OCI-LY3 (cell line): ENCODE results near the gene CEP170B.
A peak's percentile ranks its signal among the peaks of the same experiment; 100 is the strongest.

Experiments used
- H2AFZ ChIP-seq: fragments of 200-600, 300-600 bp; shearing (Covaris generic); 2 replicates; pipeline ENCODE4 v1.6.0; 2014; ENCODE audit warnings: antibody characterized with exemption, low read depth, low read length
- H3K27ac ChIP-seq: fragments of 200-600, 300-600 bp; sonication (generic); 2 replicates; pipeline ENCODE4 v1.5.1; 2014; ENCODE audit warnings: mild to moderate bottlenecking, low read length, moderate library complexity, mixed read lengths
- H3K27me3 ChIP-seq: fragments of 200-600, 300-600 bp; sonication (generic); 2 replicates; pipeline ENCODE4 v1.6.1; 2014; ENCODE audit warnings: low read depth, low read length, mixed read lengths
- H3K36me3 ChIP-seq: fragments of 200-600, 300-600 bp; sonication (generic); replicated peaks from 2 replicates; pipeline ENCODE3; 2014; ENCODE audit warnings: low read depth, low read length, mixed read lengths
- H3K4me1 ChIP-seq: fragments of 300-600, 200-600 bp; sonication (generic); 2 replicates; pipeline ENCODE4 v1.6.1; 2014; ENCODE audit warnings: low read length, mixed read lengths
- H3K4me2 ChIP-seq: fragments of 200-600, 300-600 bp; sonication (generic); 2 replicates; pipeline ENCODE4 v1.6.1; 2014; ENCODE audit warnings: low read length, mixed read lengths
- H3K4me3 ChIP-seq: fragments of 300-600, 200-600 bp; sonication (generic); 2 replicates; pipeline ENCODE4 v1.5.1; 2014; ENCODE audit warnings: antibody characterized with exemption, mild to moderate bottlenecking, low read length, moderate library complexity
- H3K79me2 ChIP-seq: fragments of 300-600, 200-600 bp; shearing (Covaris generic); 2 replicates; pipeline ENCODE4 v1.6.1; 2014; ENCODE audit warnings: mild to moderate bottlenecking, low read length, mixed read lengths
- H3K9ac ChIP-seq: fragments of 300-600, 200-600 bp; shearing (Covaris generic); 2 replicates; pipeline ENCODE4 v1.6.0; 2014; ENCODE audit warnings: mild to moderate bottlenecking, low read length, moderate library complexity
- H3K9me3 ChIP-seq: fragments of 200-600, 300-600 bp; shearing (Covaris generic); 2 replicates; pipeline ENCODE4 v1.6.1; 2014; ENCODE audit warnings: low read length, mixed read lengths; ENCODE audit not compliant: insufficient read depth
- H4K20me1 ChIP-seq: fragments of 200-600, 300-600 bp; sonication (generic); 2 replicates; pipeline ENCODE4 v1.6.1; 2016; ENCODE audit warnings: low read length, mixed read lengths; ENCODE audit not compliant: insufficient read depth
- EZH2phosphoT487 ChIP-seq: fragments of 200-600 bp; shearing (Covaris generic); IDR thresholded peaks from 2 replicates; pipeline ENCODE4 v1.6.1; 2018; ENCODE audit warnings: antibody characterized with exemption, mixed run types, low read depth
- TF ChIP-seq, protein P1 (sequence below): fragments of 200-600, 300-600 bp; sonication (generic); IDR thresholded peaks from 2 replicates; pipeline ENCODE4 v1.5.1; 2014; ENCODE audit warnings: antibody characterized with exemption, low read length, low read depth

CEP170B gene

DNA sequence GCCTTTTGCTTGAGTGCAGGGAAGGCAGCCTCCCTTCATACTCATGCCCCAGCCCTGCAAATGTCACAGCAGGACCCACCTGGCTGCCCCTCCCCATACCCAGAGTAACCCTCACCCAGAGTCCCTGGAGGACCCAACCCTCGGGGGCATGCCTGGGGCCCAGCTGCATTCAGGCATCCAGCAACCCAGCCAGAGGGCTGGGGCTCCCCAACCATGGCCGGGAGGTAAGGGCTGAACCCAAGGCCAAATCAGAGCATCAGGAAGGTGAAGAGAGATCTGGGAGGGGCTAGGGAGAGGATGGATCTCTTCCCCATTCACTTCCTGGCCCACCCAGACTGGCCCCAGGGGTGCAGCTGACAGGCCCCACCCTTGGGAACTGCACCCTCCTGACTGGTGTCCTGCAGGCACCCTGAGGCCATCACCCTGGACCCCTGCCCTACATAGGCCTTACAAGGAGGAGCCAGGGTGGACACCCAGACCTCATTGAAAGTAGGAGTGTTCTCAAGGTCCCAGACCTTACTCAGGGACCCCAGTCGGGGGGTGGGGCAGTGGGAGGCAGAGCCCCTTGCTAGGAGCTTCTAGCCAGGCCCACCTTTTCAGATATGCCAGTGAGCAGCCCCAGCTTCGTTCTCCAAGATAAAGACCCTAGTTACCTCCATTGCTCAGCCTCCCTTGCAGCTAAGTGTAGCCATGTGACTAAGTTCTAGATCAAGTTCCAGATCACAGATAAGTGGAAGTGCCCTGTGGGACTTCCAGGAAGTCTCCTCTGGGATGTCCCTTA is 58.8 kb downstream of the CEP170B start:
- H3K9ac ChIP-seq = peak overlapping the region; percentile 98; the same call in 1 of the 2 replicates
- peak overlapping the region; percentile 89 for H3K4me2 ChIP-seq
- TF ChIP-seq, protein P1, sequence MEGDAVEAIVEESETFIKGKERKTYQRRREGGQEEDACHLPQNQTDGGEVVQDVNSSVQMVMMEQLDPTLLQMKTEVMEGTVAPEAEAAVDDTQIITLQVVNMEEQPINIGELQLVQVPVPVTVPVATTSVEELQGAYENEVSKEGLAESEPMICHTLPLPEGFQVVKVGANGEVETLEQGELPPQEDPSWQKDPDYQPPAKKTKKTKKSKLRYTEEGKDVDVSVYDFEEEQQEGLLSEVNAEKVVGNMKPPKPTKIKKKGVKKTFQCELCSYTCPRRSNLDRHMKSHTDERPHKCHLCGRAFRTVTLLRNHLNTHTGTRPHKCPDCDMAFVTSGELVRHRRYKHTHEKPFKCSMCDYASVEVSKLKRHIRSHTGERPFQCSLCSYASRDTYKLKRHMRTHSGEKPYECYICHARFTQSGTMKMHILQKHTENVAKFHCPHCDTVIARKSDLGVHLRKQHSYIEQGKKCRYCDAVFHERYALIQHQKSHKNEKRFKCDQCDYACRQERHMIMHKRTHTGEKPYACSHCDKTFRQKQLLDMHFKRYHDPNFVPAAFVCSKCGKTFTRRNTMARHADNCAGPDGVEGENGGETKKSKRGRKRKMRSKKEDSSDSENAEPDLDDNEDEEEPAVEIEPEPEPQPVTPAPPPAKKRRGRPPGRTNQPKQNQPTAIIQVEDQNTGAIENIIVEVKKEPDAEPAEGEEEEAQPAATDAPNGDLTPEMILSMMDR = no peak
- no peak for TF ChIP-seq EZH2phosphoT487
- no peak overlapping the region for H2AFZ ChIP-seq
- H3K79me2 ChIP-seq = peaks cover 59% of the 10 kb centered on the region
- no peaks in the 10 kb centered on the region for H3K27me3 ChIP-seq
- H3K36me3 ChIP-seq = peaks cover 48% of the 10 kb centered on the region
- peaks cover 14% of the 10 kb centered on the region for H4K20me1 ChIP-seq
- H3K9me3 ChIP-seq = peaks cover 20% of the 10 kb centered on the region; the same call in 1 of the 2 replicates
- H3K27ac ChIP-seq = peak overlapping the region; percentile 86
- peaks cover 74% of the 10 kb centered on the region for H3K4me1 ChIP-seq
- H3K4me3 ChIP-seq = peak overlapping the region; percentile 80

DNA sequence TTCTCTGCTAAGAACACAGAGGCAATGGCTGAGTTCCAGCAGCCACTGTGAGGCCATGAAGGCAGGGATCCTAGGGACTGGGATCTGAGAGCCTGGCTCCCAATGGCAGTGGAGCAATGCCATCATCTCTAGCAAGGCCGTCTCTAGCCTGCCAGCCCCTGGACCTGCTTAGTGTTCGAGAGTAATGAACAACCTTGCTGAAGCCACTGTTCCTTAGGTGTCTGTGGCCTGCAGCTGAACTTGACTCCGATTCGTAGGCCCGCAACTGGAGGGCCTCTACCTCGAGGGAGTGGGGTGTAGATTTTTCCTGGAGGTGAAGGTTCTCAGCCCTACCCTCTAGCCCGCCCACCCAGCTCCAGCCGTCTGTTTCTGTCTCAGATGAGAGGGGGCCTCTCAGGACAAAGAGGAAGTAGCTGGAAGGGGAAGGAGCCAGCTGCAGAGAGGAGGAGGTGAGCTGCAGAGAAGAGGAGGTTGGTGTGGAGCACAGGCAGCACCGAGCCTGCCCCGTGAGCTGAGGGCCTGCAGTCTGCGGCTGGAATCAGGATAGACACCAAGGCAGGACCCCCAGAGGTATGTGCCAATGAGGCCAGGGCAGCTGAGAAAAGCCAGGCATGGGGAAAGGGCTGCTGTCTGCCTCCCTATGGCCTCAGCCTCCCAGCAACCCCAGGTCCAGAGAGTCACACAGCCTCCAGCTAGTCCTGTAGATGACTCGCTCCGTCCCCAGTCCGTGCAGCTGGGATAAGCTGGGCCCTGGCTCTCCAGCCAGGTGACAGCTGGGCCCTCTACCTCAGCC is 59.5 kb downstream of the CEP170B start, which contains the start of gene PLD4:
Gene PLD4 (plus strand): TSS at position 459 of the 793 bp plus-strand sequence. CDS start 2,262 bp downstream, outside the sequence.
- H3K79me2 ChIP-seq = peaks cover 59% of the 10 kb centered on the region
- peaks cover 22% of the 10 kb centered on the region for H4K20me1 ChIP-seq
- H3K9me3 ChIP-seq = peaks cover 20% of the 10 kb centered on the region; the same call in 1 of the 2 replicates
- H3K4me3 ChIP-seq = peak within 1 kb of the TSS; percentile 80
- H3K4me1 ChIP-seq = peaks cover 69% of the 10 kb centered on the region
- no peaks in the 10 kb centered on the region for H3K27me3 ChIP-seq
- H3K27ac ChIP-seq = peak within 1 kb of the TSS; percentile 86
- H3K4me2 ChIP-seq = peak within 1 kb of the TSS; percentile 89
- H3K9ac ChIP-seq = peak within 1 kb of the TSS; percentile 98
- TF ChIP-seq EZH2phosphoT487 = no peak
- TF ChIP-seq, protein P1 = no peak
- peaks cover 56% of the 10 kb centered on the region for H3K36me3 ChIP-seq
- no peak within 1 kb of the TSS for H2AFZ ChIP-seq

DNA sequence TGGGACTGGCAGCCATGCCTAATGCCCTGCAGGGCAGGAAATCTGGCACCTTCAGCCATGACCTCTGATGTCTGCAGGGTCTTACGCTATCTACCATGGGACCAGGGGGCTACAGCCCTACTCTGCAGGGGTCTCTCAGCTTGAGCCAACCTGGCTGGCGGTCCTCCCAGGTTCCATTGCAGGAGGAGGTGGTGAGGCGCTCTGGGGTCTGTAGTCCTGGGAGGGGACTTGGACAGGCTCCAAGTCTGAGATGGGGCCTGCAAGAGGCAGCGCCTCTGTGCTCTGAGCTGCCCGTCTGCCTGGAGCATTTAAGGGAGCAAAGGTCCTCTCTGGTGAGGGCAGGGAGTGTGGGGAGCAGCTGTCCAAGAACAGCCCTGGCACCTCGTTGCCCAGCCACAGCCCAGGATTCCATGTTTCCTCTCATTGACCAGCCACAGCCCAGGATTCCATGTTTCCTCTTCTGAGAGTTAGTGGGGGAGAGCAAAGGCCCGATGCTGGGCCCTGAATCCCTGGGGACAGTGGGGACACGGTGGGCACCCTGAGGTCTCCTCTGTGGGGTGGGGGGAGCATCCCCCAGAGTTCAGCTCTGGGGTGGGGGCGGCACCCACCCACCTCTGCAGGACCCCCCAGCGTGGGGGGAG is 60.3 kb downstream of the CEP170B start:
- Histone ChIP-seq H3K9me3 (peaks cover 20% of the 10 kb centered on the region; the same call in 1 of the 2 replicates), H3K27ac (peak overlapping the region; percentile 86), H3K36me3 (peaks cover 63% of the 10 kb centered on the region), H3K4me2 (peak overlapping the region; percentile 89), H3K4me3 (peak overlapping the region; percentile 80), H4K20me1 (peaks cover 29% of the 10 kb centered on the region), H3K27me3 (no peaks in the 10 kb centered on the region), H3K9ac (peak overlapping the region; percentile 98), H3K79me2 (peaks cover 59% of the 10 kb centered on the region), H3K4me1 (peaks cover 62% of the 10 kb centered on the region), H2AFZ (no peak overlapping the region)
- TF ChIP-seq, protein P1 = no peak
- no peak for TF ChIP-seq EZH2phosphoT487
